Astrocyte of the spinal cord (primary cell): ENCODE results near the gene SMARCC2.
"Not testable (repeated sequence)": the region's sequence is repeated elsewhere in the genome, so short reads cannot be mapped to it uniquely, and the experiment has no call there.

Experiments
- DNase-seq: peaks from one replicate; pipeline ENCODE4 v3.0.0; 2011; ENCODE audit warnings: low read depth, low spot score
- H3K4me3 ChIP-seq: 2 replicates; pipeline ENCODE4 v1.5.1; 2011; ENCODE audit warnings: low read depth, mild to moderate bottlenecking, low read length, moderate library complexity
- CTCF ChIP-seq: IDR thresholded peaks from 2 replicates; pipeline ENCODE4 v1.5.1; 2012; ENCODE audit warnings: low read depth, mild to moderate bottlenecking, low read length, inconsistent platforms
- in situ Hi-C: cut with HindIII; loops from 2 replicates; pipeline ENCODE4 v1.10.0; 2017; ENCODE audit warnings: low sequenced_read_pairs

Gene SMARCC2

GRCh38 chr12:56202838-56203237 is 13.6 kb upstream of the SMARCC2 start:
- no peak overlapping the region for H3K4me3 ChIP-seq
- no peak for TF ChIP-seq CTCF
- in situ Hi-C loops: no loop called here
- DNase-seq: no peak

- no peak for TF ChIP-seq CTCF
- H3K4me3 ChIP-seq: no peak overlapping the region
- DNase-seq: no peak
- in situ Hi-C loops: no loop called here
These were observed 13.1 kb upstream of the SMARCC2 start for GRCh38 chr12:56202366-56202765.

DNA sequence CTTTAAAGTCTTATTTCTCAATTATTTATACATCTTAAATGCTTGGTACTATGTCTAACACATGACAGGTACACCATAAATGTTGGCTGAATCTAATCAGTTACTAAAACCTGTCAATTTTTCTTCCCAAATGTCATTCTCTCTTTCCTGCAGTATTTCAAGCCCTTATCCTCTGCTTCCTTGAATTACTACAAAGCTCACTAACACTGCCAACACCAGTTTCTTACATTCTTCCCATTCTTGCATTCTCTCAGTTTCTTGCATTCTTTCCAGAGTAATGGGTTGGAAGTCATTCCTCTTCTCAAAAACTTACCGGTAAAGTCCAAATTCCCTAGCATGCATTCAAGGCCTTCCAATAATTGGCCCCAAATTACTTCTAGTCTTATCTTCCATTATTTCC is 9.6 kb upstream of the SMARCC2 start:
- no peak overlapping the region for H3K4me3 ChIP-seq
- no peak for DNase-seq
- TF ChIP-seq CTCF: no peak
- in situ Hi-C loops: no loop called here

DNA sequence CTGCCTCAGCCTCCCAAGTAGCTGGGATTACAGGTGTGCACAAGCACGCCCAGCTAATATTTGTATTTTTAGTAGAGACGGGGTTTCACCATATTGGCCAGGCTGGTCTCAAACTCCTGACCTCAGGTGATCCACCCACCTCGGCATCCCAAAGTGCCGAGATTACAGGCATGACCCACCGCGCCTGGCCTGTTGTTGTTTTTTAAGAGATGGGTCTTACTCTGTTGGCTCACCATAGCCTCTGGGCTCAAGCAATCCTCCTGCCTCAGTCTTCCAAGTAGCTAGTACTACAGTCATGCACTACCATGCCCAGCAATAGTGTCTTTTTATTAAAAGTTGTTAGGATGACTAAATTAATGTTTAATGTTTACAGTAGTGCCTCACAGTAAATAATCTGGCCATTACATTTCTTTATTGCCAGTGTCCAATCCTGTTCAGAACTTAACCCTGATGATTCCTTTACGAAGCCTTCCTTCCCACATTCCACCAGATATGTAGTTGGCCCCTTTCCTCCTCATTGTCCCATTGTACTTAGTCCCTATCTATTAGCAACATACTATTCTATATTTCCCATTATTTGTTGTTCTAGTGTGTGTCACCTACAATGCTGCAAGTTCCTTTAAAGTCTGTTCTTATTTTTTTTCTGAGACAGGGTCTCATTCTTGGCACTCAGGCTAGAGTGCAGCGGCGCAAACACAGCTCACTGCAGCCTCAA is 8.8 kb upstream of the SMARCC2 start:
- TF ChIP-seq CTCF: no peak
- no peak overlapping the region for H3K4me3 ChIP-seq
- in situ Hi-C loops: no loop called here
- DNase-seq: no peak

DNA sequence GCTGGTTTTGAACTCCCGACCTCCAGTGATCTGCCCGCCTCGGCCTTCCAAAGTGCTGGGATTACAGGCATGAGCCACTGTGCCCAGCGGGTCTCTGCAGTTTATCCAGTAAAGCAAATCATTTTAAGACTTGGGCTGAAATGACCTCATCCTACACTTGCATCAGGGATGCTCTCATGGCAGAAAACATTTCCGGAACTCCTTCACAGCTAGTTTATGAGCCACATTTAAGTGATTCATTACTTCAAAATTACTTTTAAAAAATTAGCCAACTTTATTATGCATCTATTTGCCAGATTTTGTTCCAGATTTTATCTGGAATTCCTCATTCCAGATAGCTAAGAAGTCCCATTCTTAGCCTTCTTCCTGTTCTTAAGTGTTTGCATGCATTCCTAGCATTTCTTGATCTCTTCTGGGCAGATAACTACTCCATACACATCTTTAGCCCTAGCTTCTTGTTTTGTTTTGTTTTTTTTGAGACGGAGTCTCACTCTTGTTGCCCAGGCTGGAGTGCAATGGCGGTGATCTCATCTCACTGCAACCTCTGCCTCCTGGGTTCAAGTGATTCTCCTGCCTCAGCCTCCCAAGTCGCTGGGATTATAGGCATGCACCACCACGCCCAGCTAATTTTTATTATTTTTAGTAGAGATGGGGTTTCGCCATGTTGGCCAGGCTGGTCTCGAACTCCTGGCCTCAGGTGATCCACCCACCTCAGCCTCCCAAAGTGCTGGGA is 7.7 kb upstream of the SMARCC2 start:
- H3K4me3 ChIP-seq, in situ Hi-C loops: not testable (repeated sequence)
- DNase-seq: peak; percentile 77

- DNase-seq: peak; percentile 89
- TF ChIP-seq CTCF: peak; percentile 74
- H3K4me3 ChIP-seq: no peak overlapping the region
- in situ Hi-C loops: no loop called here
These were observed 3.8 kb upstream of the SMARCC2 start for GRCh38 chr12:56193025-56193578.

GRCh38 chr12:56192582-56192981 is 3.3 kb upstream of the SMARCC2 start:
- in situ Hi-C loops: no loop called here
- H3K4me3 ChIP-seq: no peak overlapping the region
- TF ChIP-seq CTCF: no peak
- no peak for DNase-seq
